OCI-LY3 (cell line): ENCODE measurements around the gene WFS1.

Experiments
- CTCF ChIP-seq: fragments of 200-600, 300-600 bp; sonication (generic); IDR thresholded peaks from 2 replicates; pipeline ENCODE4 v1.5.1; 2014; ENCODE audit warnings: antibody characterized with exemption, low read length, low read depth
- EZH2phosphoT487 ChIP-seq: fragments of 200-600 bp; shearing (Covaris generic); IDR thresholded peaks from 2 replicates; pipeline ENCODE4 v1.6.1; 2018; ENCODE audit warnings: antibody characterized with exemption, mixed run types, low read depth

GRCh38 chr4:6322761-6323566, 53.3 kb downstream of the WFS1 start:
- TF ChIP-seq CTCF: no peak
- no peak for TF ChIP-seq EZH2phosphoT487
